Activated gamma-delta T cell treated with Interleukin-2 at 50 U/mL for 16 hours (primary cell): Measurements from ENCODE around the gene TMPRSS9.
A peak's percentile ranks its signal among the peaks of the same experiment; 100 is the strongest.

Experiments
- DNase-seq: peaks from one replicate; pipeline ENCODE4 v3.0.0-alpha.2; 2020

Gene TMPRSS9

DNA sequence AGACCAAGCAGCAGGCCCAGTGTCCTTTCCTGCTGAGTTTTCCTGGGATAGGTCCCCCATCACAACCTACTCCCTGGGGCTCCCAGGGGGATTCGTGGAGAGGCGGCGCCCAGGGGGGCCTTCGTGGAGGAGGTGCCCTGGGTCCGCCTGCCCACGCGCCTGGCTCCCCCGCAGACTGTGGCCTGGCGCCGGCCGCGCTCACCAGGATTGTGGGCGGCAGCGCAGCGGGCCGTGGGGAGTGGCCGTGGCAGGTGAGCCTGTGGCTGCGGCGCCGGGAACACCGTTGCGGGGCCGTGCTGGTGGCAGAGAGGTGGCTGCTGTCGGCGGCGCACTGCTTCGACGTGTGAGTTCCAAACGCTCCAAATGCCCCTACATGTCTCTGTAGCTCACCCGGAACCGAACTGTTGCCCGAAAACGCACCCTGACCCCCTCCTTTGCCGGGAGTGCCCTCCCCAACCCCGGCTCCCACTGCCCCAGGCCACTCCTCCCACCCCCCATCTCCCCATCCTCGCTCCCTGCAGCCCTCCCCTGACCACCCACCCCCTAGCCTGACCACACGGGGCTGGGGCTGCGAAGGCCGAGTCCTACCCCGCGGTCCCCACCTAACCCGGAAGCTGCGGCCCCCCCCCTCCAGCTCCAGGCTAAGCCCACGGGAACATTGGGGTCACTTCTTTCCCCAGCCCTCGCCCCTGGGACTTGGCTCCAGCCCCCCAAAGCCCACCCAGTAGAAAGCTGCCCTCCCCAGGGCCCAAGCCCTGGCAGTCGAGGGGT lies 64.0 kb downstream of the TMPRSS9 start:
- no peak for DNase-seq

DNA sequence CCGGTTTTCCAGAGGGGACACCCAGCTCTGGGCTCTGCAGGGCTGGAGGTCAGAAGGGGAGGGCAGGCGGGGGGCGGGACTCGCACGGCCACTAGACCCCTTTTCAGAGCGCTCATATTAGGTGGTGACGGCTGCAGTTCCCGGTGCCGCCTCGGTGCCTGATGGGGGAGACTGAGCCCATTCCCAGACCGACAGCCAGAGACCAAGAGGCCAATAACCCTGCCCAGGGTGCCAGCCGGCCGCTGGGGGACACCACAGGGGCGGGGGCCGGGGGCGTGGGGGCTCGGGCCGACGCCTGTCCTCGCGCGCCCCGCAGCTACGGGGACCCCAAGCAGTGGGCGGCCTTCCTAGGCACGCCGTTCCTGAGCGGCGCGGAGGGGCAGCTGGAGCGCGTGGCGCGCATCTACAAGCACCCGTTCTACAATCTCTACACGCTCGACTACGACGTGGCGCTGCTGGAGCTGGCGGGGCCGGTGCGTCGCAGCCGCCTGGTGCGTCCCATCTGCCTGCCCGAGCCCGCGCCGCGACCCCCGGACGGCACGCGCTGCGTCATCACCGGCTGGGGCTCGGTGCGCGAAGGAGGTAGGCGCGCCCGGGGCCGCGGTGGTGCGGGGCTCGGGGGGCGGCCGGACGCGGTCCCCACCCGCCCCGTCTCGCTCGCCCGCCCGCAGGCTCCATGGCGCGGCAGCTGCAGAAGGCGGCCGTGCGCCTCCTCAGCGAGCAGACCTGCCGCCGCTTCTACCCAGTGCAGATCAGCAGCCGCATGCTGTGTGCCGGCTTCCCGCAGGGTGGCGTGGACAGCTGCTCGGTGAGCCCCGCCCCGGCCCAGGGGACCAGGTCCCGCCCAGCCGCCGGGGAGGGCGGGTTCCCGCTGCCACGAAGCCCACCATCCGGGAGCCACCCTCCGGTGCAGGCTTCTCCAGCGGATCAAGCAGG lies 64.9 kb downstream of the TMPRSS9 start:
- DNase-seq: no peak

DNA sequence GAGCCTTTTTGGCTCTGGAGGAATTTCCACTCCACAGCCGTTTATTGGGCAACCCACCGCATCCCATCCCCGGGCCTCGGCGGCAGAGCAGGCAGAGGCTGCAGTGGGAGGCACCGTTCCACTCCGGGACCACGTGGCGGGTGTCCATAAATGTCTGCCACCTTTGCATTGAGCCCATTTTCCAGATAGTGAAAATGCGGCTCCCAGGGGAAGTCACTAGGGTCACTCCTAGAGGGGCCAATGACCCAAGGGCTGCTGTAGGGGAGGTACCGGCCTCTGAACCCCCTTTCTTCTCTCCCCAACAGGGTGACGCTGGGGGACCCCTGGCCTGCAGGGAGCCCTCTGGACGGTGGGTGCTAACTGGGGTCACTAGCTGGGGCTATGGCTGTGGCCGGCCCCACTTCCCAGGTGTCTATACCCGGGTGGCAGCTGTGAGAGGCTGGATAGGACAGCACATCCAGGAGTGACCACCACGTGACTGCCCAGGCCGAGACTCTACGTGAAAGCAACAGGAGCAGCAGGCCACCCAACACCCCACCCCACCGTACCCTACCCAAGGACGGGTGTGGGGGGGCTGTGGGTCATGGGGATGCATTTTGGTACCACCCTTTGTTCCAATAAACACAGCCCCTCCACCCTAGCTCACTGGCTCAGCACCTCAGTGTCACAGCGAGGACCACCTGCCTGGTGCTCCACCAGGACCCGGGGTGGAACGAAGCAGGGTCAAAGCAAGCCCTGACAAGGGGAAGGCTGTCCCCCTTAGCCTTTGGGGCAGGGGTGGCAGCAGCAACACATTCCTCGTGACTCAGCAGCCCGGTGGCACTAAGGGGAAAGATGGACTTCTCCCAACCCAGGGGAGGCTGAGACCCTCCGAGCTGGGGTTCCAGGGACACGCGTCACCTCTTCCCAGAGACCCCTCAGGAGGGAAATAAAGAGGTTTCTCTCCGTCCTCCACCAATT lies 65.8 kb downstream of the TMPRSS9 start:
- DNase-seq: no peak

DNA sequence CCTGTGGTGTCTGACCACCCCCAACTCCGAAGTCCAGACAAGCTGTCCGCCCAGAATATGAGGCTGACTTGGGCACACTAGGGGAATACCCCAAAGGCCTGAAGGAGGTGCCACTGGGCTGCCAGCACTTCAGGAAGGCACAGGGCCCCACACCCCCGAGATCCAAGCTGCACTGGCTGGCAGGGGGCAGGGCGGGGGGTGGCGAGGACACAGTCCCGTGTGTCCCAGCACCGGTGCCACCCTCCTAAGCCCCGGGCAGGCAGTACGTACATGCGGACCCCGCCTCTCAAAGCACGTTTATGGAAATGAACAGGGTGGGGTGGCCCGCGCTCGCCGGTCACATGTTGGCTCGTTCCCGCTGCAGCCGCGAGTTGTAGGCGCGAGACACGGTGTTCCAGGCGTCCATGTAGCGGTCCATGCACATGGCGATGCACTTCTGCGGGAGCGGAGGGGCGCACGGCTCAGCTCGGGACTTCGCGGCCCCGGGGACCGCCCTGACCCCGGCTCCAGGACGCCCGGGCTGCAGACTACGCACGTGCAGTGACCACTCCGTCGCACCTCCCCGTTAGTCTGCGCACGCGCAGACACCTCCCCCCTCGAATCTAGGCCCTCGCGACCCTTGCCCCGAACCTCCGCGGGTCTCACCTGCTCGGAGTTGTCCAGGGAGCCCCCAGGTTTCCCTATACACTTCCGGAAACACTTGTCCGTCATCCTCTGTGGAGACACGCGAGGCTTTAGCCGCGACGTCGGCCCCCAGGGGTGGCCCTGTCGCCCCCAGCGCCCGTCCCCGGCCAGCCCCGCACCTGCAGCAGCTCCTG lies 66.8 kb downstream of the TMPRSS9 start:
- DNase-seq: peak; percentile 20

DNA sequence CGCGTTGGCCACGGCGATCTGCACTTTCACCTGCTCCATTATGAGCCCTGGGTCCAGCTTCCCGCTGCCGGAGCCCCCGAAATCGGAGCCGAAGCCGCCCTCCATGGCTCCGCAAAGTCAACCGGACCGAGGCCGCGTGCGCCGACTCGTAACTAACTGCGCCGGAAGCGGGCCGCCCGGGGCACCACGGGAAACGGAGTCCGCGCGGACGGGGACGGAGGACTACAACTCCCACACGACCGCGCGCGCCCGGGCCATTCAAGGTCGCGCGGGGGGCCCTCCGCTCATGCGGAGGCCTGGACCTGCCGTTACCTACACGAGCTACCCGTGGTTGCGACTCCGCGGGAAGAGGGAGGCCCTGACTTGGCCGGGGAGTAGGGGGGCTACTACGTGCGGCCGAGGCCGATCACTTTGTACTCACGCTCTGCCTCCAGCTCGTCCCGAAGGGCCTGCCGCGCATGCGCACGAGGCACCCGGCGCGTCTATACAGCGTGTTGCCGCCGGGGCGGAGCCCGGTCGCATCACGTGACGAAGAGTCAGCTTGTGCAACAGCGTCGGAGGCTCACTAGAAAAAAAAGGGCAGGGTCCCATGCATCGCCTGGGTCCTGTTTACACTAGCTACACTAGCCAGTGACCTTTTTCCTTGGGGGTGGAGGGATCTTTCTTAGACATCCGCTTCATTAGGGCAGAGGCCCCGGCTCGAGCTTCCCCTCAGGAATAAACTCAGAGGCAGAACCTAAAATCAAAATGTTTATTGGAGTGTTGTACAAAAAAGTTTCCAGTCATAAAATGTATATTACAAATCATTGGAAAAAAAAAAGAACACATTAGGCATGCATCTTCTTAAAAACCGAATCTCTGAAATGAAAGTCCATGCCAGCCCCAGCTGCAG lies 67.6 kb downstream of the TMPRSS9 start, which contains the start of gene TIMM13:
TIMM13 (minus strand) TSS at position 158 of the 892 bp plus-strand sequence; CDS start at position 105, 53 bp downstream.
- DNase-seq: peak; percentile 95

DNA sequence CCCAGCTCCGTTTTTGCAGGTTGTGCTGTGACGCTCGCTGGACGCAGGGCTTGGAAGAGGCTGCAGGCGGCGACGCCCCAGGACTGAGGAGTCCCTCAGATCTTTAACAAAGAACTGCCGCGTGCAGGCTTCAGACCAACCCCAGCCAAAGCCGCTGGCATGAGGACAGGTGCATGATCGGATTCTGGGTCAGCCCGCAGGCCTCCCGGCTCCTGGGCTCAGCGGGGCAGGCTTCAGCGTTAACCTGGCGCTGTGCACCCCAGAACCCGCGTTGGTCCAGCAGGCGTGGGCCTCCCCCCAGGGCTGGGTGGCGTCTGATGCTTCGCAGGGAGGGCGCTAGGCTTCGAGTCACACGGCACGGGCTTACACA lies 68.2 kb downstream of the TMPRSS9 start:
- no peak for DNase-seq

DNA sequence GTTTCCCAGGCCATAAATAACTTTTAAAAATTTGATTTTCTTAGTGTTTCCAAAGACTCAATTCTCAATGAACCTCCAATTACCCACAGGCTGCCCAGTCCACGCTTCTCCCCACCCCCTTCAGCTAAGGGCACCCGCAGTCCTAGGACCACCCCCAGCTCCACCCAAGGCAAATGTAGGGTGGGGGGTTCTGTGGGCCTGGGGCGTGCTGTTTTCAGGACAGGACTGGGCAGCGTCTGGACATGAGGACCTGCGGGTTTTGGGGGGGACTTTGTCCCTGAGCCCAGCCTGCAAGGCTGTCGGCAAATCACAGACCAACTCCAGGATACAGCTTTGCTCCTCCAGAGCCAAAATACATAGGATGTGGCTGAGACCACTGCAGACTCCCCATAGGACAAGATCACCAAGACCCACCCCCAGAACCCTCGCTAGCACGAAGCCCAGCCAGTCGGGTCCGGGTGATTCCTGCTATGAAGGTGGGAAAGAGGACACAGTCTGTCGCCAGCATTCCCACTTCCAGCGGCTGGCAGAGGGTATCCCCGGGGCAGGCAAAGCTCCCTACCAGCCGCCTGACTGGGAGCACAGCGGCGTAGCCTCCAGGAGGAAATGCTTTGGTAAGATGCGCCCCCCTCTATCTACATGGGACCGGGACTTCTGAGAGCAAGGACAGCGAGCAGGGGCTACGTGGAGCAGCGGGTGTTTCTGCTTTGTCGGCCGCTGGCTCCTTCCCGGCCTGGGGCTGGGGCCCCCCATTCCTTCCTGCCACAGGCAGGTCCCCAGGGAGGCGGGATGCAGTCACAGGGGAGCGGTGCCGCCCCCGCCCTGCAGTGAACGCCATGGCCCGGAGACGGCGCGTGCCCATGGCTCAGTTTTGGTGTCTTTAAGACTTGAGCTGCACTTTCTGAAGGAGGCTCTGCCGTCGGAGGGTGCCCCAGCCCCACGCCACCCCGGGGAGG lies 69.0 kb downstream of the TMPRSS9 start:
- no peak for DNase-seq

DNA sequence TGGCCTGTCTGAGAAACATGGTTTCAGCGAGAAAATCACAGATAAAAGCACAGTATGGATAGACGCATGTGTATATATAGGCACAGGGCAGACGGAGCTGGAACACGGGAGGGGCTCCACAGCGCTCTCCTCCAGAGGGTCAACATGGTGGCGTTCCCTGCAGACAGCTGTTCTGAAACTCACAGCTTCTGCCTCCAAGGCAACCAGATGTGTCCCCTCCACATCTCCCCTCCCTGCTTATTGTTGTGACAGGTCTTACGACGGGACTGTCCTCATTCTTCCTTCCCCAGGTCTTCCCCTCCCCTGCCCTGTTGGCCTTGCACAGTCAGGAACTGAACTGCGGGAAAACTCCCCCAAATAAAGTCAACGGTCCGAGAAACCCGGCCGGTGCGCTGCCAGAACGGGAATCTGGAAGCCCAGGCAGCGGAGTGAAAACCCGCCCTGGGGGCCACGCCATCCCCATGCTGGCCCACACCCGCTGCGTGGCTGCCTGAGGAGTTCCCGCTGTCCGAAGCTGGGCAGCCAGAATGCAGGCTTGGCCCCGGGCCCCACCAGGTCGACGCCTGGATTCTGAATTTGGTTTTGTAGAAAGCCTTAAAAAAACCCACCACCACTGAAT lies 70.0 kb downstream of the TMPRSS9 start:
- DNase-seq: no peak

DNA sequence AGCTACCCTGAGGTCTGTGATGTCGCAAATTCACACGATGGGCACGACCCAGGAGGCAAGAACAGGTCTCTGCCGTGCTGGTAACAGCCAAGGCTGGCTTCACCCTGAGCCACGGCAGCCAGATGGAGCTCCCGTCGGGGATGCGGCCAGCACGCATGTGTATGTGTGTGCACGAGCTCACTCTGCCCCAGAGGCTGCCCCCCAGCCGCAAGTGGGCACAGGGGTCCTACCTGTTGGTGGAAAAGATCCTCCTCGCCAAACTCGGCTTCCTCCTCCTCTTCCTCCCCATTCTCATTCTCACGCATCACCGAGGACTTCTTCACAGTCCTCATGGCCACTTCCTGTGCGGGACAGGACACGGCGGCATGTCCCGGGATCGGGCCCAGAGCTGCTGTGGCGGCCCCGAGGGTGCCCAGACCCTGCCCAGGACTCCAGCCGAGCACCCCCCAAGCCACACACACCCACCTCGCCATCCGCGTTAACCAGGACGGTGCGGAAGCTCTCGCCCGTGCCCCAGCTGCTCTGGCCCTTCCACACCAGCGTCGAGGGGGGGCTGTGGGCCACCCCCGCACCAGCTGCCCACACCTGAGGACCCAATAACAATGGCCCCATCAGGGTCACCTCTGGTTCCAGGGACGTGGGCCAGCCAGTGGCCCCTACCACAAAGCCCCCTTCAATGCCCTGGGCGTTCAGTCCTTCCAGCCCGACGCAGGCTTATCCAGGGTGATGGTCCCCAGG lies 71.4 kb downstream of the TMPRSS9 start:
- DNase-seq: no peak

DNA sequence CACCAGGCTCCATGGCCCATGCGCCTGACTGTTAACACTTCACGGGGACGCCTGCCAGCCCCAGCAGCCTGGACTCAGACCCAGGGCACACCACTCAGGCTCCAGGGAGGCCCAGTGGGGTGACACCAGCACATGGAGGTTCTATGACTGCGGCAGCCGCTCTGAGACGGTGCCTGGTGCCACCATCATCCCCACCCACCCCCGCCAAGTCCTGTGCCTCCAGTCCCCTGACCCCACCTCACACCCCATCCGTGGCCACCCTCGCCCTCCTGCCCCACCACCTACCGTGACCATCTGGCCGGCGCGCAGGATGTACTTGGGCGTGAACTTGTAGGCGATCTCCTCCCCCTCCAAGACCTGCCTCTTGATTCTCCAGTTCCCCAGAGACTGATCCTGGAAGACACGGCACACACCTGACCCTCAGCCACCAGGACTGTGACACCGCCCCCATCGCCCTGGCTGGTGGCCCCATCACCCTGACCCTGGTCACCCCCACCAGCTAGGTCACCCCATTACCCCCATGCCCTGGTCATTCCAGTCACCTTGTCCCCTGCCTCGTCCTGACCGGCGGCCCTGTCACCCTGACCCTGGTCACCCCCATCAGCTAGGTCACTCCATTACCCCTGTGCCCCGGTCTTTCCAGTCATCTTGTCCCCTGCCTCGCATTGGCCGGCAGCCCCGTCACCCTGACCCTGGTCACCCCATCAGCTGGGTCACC lies 72.2 kb downstream of the TMPRSS9 start:
- no peak for DNase-seq

DNA sequence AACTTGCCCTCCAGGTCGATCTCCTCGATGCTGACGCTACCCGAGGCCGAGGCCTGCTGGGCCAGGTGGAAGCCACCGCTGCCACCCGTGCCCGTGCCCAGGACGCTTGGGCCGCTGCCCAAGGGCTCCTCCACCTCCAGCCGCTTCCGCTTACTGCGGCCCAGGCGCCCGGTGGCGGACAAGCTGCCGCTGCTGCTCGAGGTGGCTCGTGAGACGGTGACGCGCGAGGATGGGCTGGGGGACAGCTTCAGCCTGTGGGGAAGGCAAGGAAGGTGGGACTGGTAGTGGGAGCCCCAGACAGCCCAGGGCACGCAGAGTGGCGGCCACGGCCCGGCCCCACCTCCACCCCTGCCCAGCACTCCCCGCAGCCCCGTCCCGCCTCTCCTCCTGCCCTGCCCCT lies 73.8 kb downstream of the TMPRSS9 start:
- no peak for DNase-seq

DNA sequence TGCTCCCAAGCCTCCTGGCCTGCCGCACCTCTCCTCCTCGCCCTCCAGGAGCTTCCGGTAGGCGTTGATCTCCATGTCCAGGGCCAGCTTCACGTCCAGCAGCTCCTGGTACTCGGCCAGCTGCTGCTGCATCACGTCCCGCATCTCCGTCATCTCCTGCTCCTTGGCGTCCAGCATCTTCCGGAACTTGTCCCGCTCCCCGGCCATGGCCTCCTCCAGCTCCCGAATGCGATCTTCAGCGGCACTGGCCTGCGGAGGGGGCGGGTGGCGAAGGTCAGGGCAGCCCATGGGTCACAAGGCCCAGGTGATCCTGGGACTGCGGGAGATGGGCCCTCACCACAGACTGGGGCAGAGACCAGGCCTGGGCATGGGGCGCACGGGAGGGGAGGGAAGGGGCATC lies 74.2 kb downstream of the TMPRSS9 start:
- no peak for DNase-seq

DNA sequence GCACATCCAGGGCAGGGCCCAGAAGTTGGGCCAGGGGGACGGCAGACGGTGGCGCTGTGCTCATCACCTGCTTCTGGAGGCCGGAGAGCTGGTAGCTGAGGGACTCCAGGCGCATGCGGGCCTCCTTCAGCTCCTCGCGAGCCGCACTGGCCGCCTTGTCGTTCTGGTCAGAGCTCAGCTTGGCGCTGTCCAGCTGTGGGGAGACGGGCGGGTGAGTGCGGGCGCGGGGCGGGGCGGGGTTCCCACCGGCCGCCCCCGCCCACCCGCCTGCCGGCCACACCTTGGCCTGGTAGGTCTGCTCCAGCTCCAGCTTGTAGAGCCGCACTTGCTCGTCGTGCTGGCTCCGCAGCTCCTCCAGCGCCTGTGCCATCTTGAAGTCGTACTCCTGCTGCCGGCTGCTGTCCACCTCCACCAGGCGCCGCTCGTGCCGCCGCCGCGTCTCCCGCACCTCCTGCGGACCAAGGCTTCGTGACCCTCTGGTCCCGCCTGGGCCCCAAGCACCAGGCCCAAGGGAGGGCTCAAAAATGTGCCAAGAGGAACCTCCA lies 74.7 kb downstream of the TMPRSS9 start:
- DNase-seq: no peak

DNA sequence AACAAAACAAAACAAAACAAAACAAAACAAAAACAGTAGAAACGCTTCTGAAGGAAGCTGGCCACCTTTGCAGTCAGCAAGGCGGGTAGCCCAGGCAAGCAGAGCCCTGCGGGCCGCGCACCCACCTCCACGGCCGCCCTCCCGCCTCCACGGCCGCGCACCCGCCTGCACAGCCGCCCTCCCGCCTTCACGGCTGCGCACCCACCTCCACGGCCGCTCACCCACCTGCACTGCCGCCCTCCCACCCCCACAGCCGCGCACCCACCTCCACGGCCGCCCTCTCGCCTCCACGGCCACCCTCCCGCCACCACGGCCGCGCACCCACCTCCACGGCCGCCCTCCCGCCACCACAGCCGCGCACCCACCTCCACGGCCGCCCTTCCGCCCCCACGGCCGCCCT lies 76.3 kb downstream of the TMPRSS9 start:
- no peak for DNase-seq

DNA sequence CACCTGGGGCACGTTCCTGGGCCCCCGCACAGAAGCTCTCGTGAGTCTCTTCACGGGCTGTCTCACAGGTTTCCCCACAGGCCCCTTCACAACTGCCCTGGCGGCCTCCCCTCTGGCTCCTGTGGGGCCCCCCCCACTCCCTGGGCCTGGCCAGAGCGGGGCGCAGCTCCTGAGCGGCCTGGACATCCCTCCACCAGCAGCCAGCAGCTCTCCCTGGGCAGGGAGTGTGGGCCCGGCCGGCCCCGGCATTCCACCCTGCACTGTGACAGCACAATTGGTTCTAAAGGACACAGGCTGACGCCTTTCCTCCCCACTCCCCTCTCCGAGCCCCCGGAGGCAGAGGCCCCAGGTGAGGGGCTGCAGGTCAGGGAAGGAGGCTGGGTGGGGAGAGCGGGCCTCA lies 76.9 kb downstream of the TMPRSS9 start:
- no peak for DNase-seq

DNA sequence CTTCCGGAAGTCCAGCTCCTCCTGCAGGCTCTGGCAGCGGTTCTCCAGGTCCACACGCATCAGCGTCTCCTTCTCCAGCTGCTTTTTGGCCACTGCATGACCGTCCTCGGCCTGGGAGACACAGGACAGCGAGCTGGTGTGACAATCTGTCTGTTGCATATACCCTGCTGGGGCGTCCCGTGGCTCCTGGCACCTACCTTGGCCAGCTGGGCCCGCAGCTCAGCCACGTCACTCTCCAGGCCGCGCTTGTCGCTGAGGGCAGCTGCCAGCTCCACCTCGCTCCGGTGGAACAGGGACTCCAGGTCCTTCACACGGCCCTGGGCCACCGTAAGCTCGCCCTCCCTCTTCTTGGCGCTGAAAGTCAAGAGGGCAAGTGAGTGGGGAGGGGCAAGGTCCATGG lies 78.1 kb downstream of the TMPRSS9 start:
- no peak for DNase-seq

DNA sequence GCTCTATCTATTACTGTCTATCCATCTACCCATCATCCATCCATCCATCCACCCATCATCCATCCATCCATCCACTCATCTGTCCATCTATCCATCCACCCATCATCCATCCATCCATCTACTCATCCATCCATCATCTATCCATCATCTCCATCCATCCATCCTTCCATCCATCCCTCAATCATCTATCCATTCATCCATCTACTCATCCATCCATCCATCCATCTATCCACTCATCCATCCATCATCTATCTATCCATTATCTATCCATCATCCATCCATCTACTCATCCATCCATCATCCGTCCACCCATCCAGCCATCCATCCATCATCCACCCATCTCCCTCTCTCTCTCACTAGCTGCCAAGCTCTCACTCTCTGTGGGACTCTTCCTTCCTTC lies 80.5 kb downstream of the TMPRSS9 start:
- DNase-seq: no peak
